AG10803 (cell line): Measurements from ENCODE around the gene IFT81.

Source experiments
- DNase-seq: peaks from one replicate; pipeline ENCODE4 v3.0.0; 2010; ENCODE audit warnings: low read depth
- H3K4me3 ChIP-seq: 2 replicates; pipeline ENCODE4 v1.5.1; 2011; ENCODE audit warnings: mild to moderate bottlenecking, low read length, control low read depth
- TF ChIP-seq, protein P1 (sequence below): conservative IDR thresholded peaks from 2 replicates; pipeline ENCODE4 v1.5.1; 2011; ENCODE audit warnings: mild to moderate bottlenecking, low read length, control low read depth, inconsistent platforms

IFT81 gene

DNA sequence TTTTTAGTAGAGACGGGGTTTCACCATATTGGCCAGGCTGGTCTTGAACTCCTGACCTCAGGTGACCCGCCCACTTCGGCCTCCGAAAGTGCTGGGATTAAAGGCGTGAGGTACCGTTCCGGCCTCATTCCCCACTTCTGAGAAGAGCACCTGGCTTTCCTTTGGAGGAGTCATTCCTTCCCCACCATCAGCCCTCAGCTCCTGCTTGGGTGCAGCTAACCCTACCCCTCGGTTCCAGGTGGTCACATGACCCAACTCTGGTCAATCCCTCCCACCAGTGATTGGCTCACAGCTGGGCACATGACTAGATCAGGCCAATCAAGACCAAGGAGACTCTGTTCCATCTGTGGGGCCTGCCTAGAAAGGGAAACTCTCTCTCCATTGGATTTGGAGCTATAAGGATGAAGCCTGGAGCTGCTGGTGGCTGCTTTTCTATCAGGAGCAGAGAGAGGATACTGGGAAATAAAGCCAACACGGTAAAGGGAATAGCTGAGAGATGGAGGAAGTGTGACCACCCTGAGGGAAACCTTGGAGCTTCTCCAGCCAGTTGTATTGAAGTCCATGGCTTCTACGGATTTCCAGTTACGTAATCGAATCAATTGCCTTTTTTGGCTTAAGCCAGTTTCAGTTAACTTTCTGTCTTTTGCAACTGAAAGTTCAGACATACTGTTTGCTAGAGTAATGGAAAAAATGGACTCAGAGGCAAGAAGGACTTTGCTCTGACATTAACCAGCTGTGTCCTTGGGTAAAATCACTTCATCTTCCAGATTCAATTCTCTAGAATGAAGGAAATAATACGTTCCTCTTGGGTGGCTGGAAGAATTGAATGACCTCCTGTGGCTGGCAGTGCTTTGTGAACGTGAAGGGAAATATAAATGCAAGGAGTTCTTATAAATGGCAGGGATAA, 19.7 kb upstream of the IFT81 start:
- no peak overlapping the region for H3K4me3 ChIP-seq
- TF ChIP-seq, protein P1, sequence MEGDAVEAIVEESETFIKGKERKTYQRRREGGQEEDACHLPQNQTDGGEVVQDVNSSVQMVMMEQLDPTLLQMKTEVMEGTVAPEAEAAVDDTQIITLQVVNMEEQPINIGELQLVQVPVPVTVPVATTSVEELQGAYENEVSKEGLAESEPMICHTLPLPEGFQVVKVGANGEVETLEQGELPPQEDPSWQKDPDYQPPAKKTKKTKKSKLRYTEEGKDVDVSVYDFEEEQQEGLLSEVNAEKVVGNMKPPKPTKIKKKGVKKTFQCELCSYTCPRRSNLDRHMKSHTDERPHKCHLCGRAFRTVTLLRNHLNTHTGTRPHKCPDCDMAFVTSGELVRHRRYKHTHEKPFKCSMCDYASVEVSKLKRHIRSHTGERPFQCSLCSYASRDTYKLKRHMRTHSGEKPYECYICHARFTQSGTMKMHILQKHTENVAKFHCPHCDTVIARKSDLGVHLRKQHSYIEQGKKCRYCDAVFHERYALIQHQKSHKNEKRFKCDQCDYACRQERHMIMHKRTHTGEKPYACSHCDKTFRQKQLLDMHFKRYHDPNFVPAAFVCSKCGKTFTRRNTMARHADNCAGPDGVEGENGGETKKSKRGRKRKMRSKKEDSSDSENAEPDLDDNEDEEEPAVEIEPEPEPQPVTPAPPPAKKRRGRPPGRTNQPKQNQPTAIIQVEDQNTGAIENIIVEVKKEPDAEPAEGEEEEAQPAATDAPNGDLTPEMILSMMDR: no peak
- DNase-seq: peak; percentile 39

DNA sequence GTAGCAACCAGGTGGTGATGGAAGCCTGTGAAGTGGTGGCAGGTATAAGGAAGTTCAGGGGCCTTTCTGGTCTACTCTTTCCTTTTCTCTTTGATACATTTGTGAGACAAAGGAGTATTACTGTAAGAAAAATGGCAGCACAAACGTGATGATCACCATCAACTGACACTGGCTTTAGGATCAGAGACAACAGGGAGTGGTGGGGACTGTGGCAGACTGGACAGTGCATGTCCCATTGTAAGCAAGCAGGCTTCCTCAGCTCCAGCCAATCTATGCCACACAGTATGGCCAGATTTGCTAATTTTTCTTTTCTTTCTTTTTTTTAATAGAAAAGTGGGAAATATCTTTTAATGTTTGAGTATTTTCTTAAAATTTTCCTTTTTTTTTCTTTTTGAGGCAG, 19.0 kb upstream of the IFT81 start:
- TF ChIP-seq, protein P1: no peak
- H3K4me3 ChIP-seq: no peak overlapping the region
- no peak for DNase-seq

DNA sequence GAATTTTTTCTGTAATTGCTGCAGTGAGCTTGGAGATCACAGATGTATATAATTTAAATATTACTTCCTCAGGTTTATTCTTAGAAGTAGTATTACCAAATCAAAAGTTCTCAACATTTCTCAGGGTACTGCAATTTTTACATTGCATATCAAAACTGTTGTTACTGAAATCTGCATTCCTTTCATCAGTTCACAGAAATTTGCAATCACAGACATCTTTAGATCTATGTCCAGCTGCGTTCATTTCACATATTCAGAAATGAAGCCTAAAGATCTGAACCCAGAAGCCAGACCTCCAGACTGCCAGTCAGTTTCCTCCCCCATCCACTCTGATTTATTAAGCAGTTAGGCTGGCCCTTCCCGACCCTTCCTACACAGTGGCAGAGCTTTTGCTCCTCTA, 18.2 kb upstream of the IFT81 start:
- DNase-seq: peak; percentile 42

DNA sequence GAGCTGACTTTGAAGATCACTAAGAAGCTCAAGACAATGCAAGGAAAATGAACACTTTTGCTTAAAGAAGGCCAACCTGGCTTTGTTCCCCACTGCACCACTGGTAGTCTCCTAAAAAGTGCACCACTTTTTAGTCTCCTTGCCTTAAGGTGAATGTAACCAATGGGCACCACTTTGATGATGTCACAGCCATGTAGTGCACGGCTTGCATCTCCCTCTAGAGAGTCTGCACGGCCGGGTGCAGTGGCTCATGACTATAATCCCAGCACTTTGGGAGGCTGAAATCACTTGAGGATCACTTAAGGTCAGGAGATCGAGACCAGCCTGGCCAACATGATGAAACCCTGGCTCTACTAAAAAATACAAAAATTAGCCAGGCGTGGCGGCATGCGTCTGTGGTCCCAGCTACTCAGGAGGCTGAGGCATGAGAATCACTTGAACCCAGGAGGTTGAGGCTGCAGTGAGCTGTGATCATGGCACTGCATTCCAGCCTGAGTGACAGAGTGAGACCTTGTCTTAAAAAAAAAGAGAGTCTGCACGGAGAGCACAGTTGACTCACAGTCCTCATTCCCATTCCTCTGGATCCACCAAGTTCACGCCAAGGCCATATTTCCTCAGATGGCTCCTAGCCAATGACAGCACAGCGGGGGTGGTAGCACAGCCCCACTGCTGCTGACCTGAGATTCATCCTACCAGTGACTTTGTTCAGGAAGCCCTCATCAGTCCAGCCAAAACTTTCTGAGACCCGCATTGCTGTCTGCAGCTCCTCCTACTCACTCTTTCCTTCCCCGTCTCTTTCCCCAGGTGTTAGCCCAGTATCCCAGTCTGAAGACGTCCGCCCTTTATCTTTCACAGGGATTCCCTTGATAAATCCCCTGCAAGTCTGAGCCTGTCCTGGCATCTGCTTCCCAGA, 16.5 kb upstream of the IFT81 start:
- no peak overlapping the region for H3K4me3 ChIP-seq
- TF ChIP-seq, protein P1: no peak
- DNase-seq: peak; percentile 90

More for the DNA sequence above, 18.2 kb upstream of the IFT81 start:
- TF ChIP-seq, protein P1: no peak
- no peak overlapping the region for H3K4me3 ChIP-seq

DNA sequence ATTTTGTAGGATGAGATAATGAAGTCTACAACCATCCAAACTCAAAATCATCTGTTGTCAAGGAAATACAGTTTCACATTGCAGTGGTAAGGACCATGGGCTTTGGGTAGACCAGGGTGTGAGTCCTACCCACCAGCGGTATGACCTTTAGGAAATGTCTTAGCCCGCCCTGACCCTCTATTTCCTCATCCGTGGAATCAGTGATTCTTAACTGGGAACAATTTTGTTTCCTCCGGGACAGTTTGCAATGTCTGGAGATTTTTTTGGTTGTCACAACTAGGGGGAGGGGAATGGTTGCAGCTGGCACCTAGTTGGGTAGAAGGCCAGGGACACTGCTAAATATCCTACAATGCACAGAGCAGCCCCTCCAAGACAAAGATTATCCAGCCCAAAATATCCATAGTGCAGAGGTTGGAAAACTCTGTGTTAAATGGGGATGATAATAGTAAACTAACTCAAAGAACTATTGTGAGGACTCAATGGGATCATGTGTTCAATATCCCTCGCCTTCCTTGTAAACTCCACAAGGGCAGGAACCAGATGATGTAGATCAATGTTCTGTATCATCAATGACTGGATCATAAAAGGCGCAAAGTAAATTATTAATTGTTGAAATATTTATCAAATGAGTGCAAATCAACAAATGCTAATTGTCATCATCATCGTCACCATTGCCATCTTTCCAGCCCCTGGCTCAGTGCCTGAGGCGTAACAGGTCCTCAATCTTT, 15.7 kb upstream of the IFT81 start:
- H3K4me3 ChIP-seq: no peak overlapping the region
- TF ChIP-seq, protein P1: no peak
- no peak for DNase-seq

DNA sequence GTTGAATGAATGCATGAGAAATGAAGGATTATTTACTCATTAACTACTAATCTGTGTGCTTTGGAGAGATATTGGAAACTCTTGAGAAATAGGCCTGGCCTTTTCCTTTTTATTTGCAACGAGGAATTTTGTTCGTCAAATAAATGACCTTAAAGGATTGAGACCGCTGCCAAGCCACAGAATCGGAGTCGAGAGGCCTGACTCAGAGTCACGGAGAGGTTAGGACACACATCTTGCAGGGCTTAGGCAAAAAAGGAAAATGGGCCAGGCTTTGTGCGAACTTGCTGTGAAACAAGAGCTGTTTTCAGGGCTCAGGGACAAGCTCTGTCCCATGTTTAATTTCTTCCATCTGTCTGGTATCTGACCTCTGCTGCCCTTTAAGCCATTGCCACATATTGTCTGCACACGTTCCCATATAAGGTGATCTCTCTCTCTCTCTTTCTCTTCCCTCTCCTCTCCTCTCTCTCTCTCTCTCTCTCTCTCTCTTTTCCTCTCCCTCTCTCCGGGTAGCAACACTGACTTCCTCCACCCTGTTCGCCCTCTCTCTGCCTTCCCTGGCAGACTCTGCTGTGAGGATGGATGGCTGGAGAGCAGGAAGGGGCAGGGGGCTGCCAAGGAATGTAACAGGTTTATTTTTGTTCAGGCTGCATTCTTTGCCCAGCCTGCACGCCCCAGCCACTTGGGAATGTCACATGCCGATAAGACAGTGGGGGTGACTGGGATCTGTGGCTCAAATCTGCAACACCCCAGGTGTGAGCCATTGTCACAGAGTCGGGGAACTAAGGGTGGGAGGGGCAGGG, 14.9 kb upstream of the IFT81 start:
- DNase-seq: peak; percentile 100
- TF ChIP-seq, protein P1: no peak
- H3K4me3 ChIP-seq: peak overlapping the region; percentile 37
